ENCODE measurements around the gene GTF2IRD1.
"Not testable (repeated sequence)": the region's sequence is repeated elsewhere in the genome, so short reads cannot be mapped to it uniquely, and the experiment has no call there.

- TF ChIP-seq CTCF (conservative IDR thresholded peaks at IDR 0.05 in 1 of 2, IDR thresholded peaks at IDR 0.05 in 1 of 2; ENCODE audit: extremely low read depth in 1 of 2, insufficient read depth in 1 of 2, low read depth in 1 of 2, low read length in 2 of 2); EZH2 (IDR thresholded peaks at IDR 0.05; ENCODE audit: borderline replicate concordance, low read length): not testable (repeated sequence)
Measured at GRCh38 chr7:74528773-74529172, 75.1 kb downstream of the GTF2IRD1 start.

All from mammary epithelial cell (primary cell).